A549 (cell line): Measurements from ENCODE around the gene CFAP69. TPM values are rescaled to one million over a fixed set of nuclear protein-coding genes. Genes with fewer than 3 reads are reported as not detected.

Source experiments
- ATAC-seq, 2 experiments: fragments of 200-7000 bp in 1 of 2; fragments of >200 bp in 1 of 2; cut with Nextera tagmentation in 1 of 2; cut with Tn5 transposase in 1 of 2; 3 replicates each; pipeline versions ENCODE4 v1.8.0 to v1.9.1; 2018 to 2020; ENCODE audit warnings: mild to moderate bottlenecking in 1 of 2, moderate library complexity in 1 of 2
- CTCF ChIA-PET: fragments of 300-600 bp; sonication (Branson Sonifier 250); formaldehyde crosslinking; extraction: SDS; loops from one replicate; lab custom pipeline; 2021; ENCODE audit warnings: antibody characterized with exemption, inconsistent platforms; lab: Yijun Ruan, JAX
- POLR2A ChIA-PET: fragments of 350-600 bp; formaldehyde crosslinking; extraction: SDS; loops from one replicate; lab custom pipeline; 2021; ENCODE audit warnings: antibody characterized with exemption, inconsistent platforms; lab: Yijun Ruan, JAX
- DNase-seq, 2 experiments: peaks; one replicate each; pipeline versions ENCODE4 v3.0.0 to v3.0.0-alpha.2; 2011 to 2016; ENCODE audit warnings: low read depth in 1 of 2, low spot score in 1 of 2
- FAIRE-seq: peaks from 2 replicates; lab custom pipeline; 2011; peaks lifted over from hg19 to GRCh38; lab: Jason Lieb, UNC
- H3K27ac ChIP-seq, 2 experiments: fragments of >200 bp; sonication (Bioruptor Twin); formaldehyde crosslinking; 3 replicates each; pipeline ENCODE4 v1.5.1; 2016 to 2017
- H3K4me1 ChIP-seq: fragments of >200 bp; sonication (Bioruptor Twin); formaldehyde crosslinking; 3 replicates; pipeline ENCODE4 v1.6.1; 2016
- H3K4me2 ChIP-seq: fragments of >200 bp; sonication (Bioruptor Twin); formaldehyde crosslinking; 3 replicates; pipeline ENCODE4 v1.6.1; 2016
- H3K4me3 ChIP-seq: fragments of >200 bp; sonication (Bioruptor Twin); formaldehyde crosslinking; 3 replicates; pipeline ENCODE4 v1.5.1; 2016
- H3K9me3 ChIP-seq: fragments of >200 bp; sonication (Bioruptor Twin); formaldehyde crosslinking; 3 replicates; pipeline ENCODE4 v1.6.1; 2016
- BHLHE40 ChIP-seq: IDR thresholded peaks from 2 replicates; pipeline ENCODE4 v1.6.1; 2012; ENCODE audit warnings: low read depth, low read length, inconsistent platforms
- CEBPB ChIP-seq, 2 experiments: fragments of >200 bp in 1 of 2; sonication (Bioruptor Twin) in 1 of 2; formaldehyde crosslinking in 1 of 2; IDR thresholded peaks; 2 replicates each; pipeline ENCODE4 v1.6.1; 2012 to 2016
- CHD4 ChIP-seq: fragments of 200-600 bp; sonication (generic); IDR thresholded peaks from 2 replicates; pipeline ENCODE4 v1.6.1; 2016; ENCODE audit warnings: antibody characterized with exemption, mild to moderate bottlenecking, borderline replicate concordance
- CTCF ChIP-seq: fragments of >200 bp; sonication (Bioruptor Twin); formaldehyde crosslinking; IDR thresholded peaks from 3 replicates; pipeline ENCODE4 v1.5.1; 2016
- ELK1 ChIP-seq: fragments of 150-350 bp; IDR thresholded peaks from 2 replicates; pipeline ENCODE4 v1.6.1; 2014; ENCODE audit warnings: low read depth, mild to moderate bottlenecking, low read length
- EP300 ChIP-seq, 2 experiments: fragments of >200 bp; sonication (Bioruptor Twin); formaldehyde crosslinking; IDR thresholded peaks; 2 replicates in 1 of 2; 3 replicates in 1 of 2; pipeline ENCODE4 v1.6.1; 2016 to 2017
- GATA3 ChIP-seq: IDR thresholded peaks from 2 replicates; pipeline ENCODE4 v1.6.1; 2012; ENCODE audit warnings: borderline replicate concordance
- HES2 ChIP-seq: fragments of >200 bp; sonication (Bioruptor Twin); formaldehyde crosslinking; IDR thresholded peaks from 2 replicates; pipeline ENCODE4 v1.6.1; 2016
- JUN ChIP-seq, 2 experiments: fragments of >200 bp; sonication (Bioruptor Twin); formaldehyde crosslinking; IDR thresholded peaks; 2 replicates in 1 of 2; 3 replicates in 1 of 2; pipeline ENCODE4 v1.6.1; 2016 to 2017
- MAFK ChIP-seq: fragments of 450-650 bp; IDR thresholded peaks from 2 replicates; pipeline ENCODE4 v1.6.1; 2014; ENCODE audit not compliant: partially characterized antibody
- NFE2L2 ChIP-seq: fragments of 150-350 bp; conservative IDR thresholded peaks from 2 replicates; pipeline ENCODE4 v1.6.1; 2014; ENCODE audit warnings: low read length
- RAD21 ChIP-seq, 2 experiments: fragments of >200 bp in 1 of 2; sonication (Bioruptor Twin) in 1 of 2; formaldehyde crosslinking in 1 of 2; IDR thresholded peaks in 1 of 2; conservative IDR thresholded peaks in 1 of 2; 2 replicates in 1 of 2; 3 replicates in 1 of 2; pipeline ENCODE4 v1.6.1; 2012 to 2018; ENCODE audit warnings: inconsistent platforms in 1 of 2
- RCOR1 ChIP-seq: fragments of 150-350 bp; IDR thresholded peaks from 2 replicates; pipeline ENCODE4 v1.6.1; 2014; ENCODE audit warnings: antibody characterized with exemption, low read length, low read depth
- REST ChIP-seq: fragments of 200-600 bp; sonication (generic); IDR thresholded peaks from 2 replicates; pipeline ENCODE4 v1.6.1; 2016; ENCODE audit warnings: antibody characterized with exemption, mild to moderate bottlenecking, moderate library complexity
- RFX5 ChIP-seq: fragments of 450-650 bp; IDR thresholded peaks from 2 replicates; pipeline ENCODE4 v1.7.1; 2014; ENCODE audit warnings: antibody characterized with exemption, mild to moderate bottlenecking, moderate library complexity
- RNF2 ChIP-seq: fragments of 200-600 bp; sonication (generic); IDR thresholded peaks from 2 replicates; pipeline ENCODE4 v1.6.1; 2016; ENCODE audit warnings: low read depth, mild to moderate bottlenecking, antibody characterized with exemption, moderate library complexity, borderline replicate concordance
- TFCP2L1 ChIP-seq: fragments of 250-450 bp; sonication (Bioruptor Pico); IDR thresholded peaks from 2 replicates; pipeline ENCODE4 v1.5.0; 2021; ENCODE audit warnings: mild to moderate bottlenecking
- WGBS: methylation state at CpG from one replicate; pipeline ENCODE4 v1.1.6; 2017; ENCODE audit errors: missing lambda C conversion rate; 5-methylcytosine and 5-hydroxymethylcytosine counted together
- polyA plus RNA-seq, 4 experiments: library from polyadenylated mRNA; depleted of rRNA in 3 of 4; stranded (reverse); fragments of >200 nt; fragmentation: RNase III in 1 of 4; extraction: RNeasy Plus Mini Kit Qiagen cat#74134 plus additional on column Dnase treatment in 1 of 4; gene quantifications; 2 replicates in 3 of 4; 3 replicates in 1 of 4; pipeline ENCODE4 v1.2.3, GENCODE V29; 2011 to 2017

The CFAP69 gene
- polyA plus RNA-seq, 2 of the 4 experiments (the other 2 are of a cell fraction): 1.9 to 6.1 TPM

- Histone ChIP-seq H3K9me3 (no peaks in the 10 kb centered on the region), H3K4me3 (no peak overlapping the region), H3K4me2 (no peak overlapping the region), H3K27ac (no peak overlapping the region), H3K4me1 (no peaks in the 10 kb centered on the region)
- ChIA-PET POLR2A (no interaction called here), CTCF (interaction anchor here (0.6 to 1.7 kb wide), 3 partner anchors 9 to 41 kb away, joined by 3 to 7 read pairs (median 5); no protein-coding TSS in a partner anchor)
- TF ChIP-seq RAD21 (conservative IDR thresholded peaks at IDR 0.05 in 1 of 2, IDR thresholded peaks at IDR 0.05 in 1 of 2): 0 out of 5 replicates have a peak, but pooled peaks of 1 of the 2 experiments have one; percentile 18
- peak; percentile 25; the same call in 2 of the 3 replicates for TF ChIP-seq CTCF
- TF ChIP-seq RFX5: no peak
- DNase-seq (no peak), ATAC-seq (no peak), FAIRE-seq (no peak)
- WGBS: 87% methylated on average over 2 of the region's 2 CpGs
These were observed 67.8 kb downstream of the CFAP69 start for GRCh38 chr7:90312745-90313144.

- POLR2A ChIA-PET: no interaction called here
- Histone ChIP-seq H3K4me2 (no peak overlapping the region), H3K4me3 (no peak overlapping the region)
- TF ChIP-seq BHLHE40 (no peak), MAFK (peak; percentile 80)
- TF ChIP-seq, all 56 proteins: peak for 1
- ATAC-seq (no peak), DNase-seq (no peak), FAIRE-seq (no peak)
- Histone ChIP-seq H3K4me1 (no peaks in the 10 kb centered on the region), H3K9me3 (no peaks in the 10 kb centered on the region), H3K27ac (no peak overlapping the region)
- WGBS: 57% methylated on average over 4 of the region's 4 CpGs
- CTCF ChIA-PET: interaction anchor here (1.0 kb wide), 1 partner anchor 20 kb away, joined by 3 read pairs; no protein-coding TSS in a partner anchor
These were observed 68.9 kb downstream of the CFAP69 start for GRCh38 chr7:90313907-90314306.

GRCh38 chr7:90320014-90320413 lies 75.0 kb downstream of the CFAP69 start:
- CTCF ChIA-PET: interaction anchor here (0.7 kb wide), 1 partner anchor 863 kb away, joined by 4 read pairs; no protein-coding TSS in a partner anchor
- ATAC-seq (no peak), FAIRE-seq (no peak), DNase-seq (no peak)
- no peak for TF ChIP-seq REST
- TF ChIP-seq RNF2: no peak
- TF ChIP-seq GATA3: no peak
- TF ChIP-seq EP300 (IDR thresholded peaks at IDR 0.05): no peak
- no peak for TF ChIP-seq JUN (IDR thresholded peaks at IDR 0.05)
- no peak for TF ChIP-seq CEBPB (IDR thresholded peaks at IDR 0.05)
- TF ChIP-seq HES2: no peak
- TF ChIP-seq CHD4: no peak
- TF ChIP-seq ELK1: no peak
- TF ChIP-seq RCOR1: no peak
- TF ChIP-seq NFE2L2: no peak
- no peak for TF ChIP-seq TFCP2L1 (CRISPR knock-in tag)
- no peak overlapping the region for H3K4me3 ChIP-seq
- WGBS: 82% methylated on average over 7 of the region's 7 CpGs
- 0 out of 3 replicates have a peak, but pooled peaks cover 3% of the 10 kb centered on the region for H3K9me3 ChIP-seq
- H3K4me2 ChIP-seq: no peak overlapping the region
- H3K4me1 ChIP-seq: 0 out of 3 replicates have a peak, but pooled peaks cover 5% of the 10 kb centered on the region
- H3K27ac ChIP-seq: no peak overlapping the region
- POLR2A ChIA-PET: no interaction called here
